Left renal cortex interstitium (tissue), 4 donors: Measurements from ENCODE around the gene DZANK1. TPM values are rescaled to one million over a fixed set of nuclear protein-coding genes. Genes with fewer than 3 reads are reported as not detected.
"Not testable (repeated sequence)": the region's sequence is repeated elsewhere in the genome, so short reads cannot be mapped to it uniquely, and the experiment has no call there.

Experiments used
- DNase-seq, 4 donors: peaks; one replicate each; pipeline ENCODE4 v3.0.0-alpha.2; 2013; ENCODE audit warnings: low read depth in 4 of 4, low spot score in 2 of 4, missing footprints in 1 of 4
- polyA plus RNA-seq, 4 donors: library from polyadenylated mRNA; unstranded; fragments of 120-200 nt; gene quantifications; one replicate each; pipeline ENCODE4 v1.2.1, GENCODE V29; 2013; ENCODE audit not compliant: insufficient read length in 4 of 4

The DZANK1 gene
- polyA plus RNA-seq, 4 donors, result 5.7 to 9.9 (median 7.0) TPM

- DNase-seq, result no peak
Measured at GRCh38 chr20:18388860-18389259, 78.0 kb downstream of the DZANK1 start.

GRCh38 chr20:18380908-18381529, 85.8 kb downstream of the DZANK1 start:
- no peak for DNase-seq

- no peak for DNase-seq
Measured at GRCh38 chr20:18377896-18378481, 88.8 kb downstream of the DZANK1 start.

- DNase-seq, result not testable (repeated sequence)
Measured at GRCh38 chr20:18375551-18375950, 91.3 kb downstream of the DZANK1 start.

GRCh38 chr20:18372296-18372695, 94.5 kb downstream of the DZANK1 start:
- no peak for DNase-seq

- no peak for DNase-seq
Measured at GRCh38 chr20:18364768-18365167, 102.1 kb downstream of the DZANK1 start.

GRCh38 chr20:18363708-18364107, 103.1 kb downstream of the DZANK1 start:
- DNase-seq, result no peak

- DNase-seq, result no peak
Measured at GRCh38 chr20:18362916-18363315, 103.9 kb downstream of the DZANK1 start.

- DNase-seq, result no peak
Measured at GRCh38 chr20:18361678-18362077, 105.2 kb downstream of the DZANK1 start.

- DNase-seq, result no peak
Measured at GRCh38 chr20:18360635-18361034, 106.2 kb downstream of the DZANK1 start.

- no peak for DNase-seq
Measured at GRCh38 chr20:18359854-18360253, 107.0 kb downstream of the DZANK1 start.

GRCh38 chr20:18349749-18350148, 117.1 kb downstream of the DZANK1 start:
- DNase-seq, result not testable (repeated sequence)

Other genes starting within 250 kb of the DZANK1 start
- gene ZNF133, start 178.5 kb downstream of the DZANK1 start, polyA plus RNA-seq, result 10 to 100 TPM; 24.2 to 35.4 (median 29.7) TPM
- gene POLR3F, start 360 bp upstream of the DZANK1 start, polyA plus RNA-seq, result 10 to 100 TPM; 16.2 to 21.6 (median 18.1) TPM
- gene RBBP9, start 30.2 kb upstream of the DZANK1 start, polyA plus RNA-seq, result 10 to 100 TPM; 27.9 to 33.5 (median 32.0) TPM
- gene SEC23B, start 40.9 kb upstream of the DZANK1 start, polyA plus RNA-seq, result 10 to 100 TPM; 60.2 to 69.9 (median 63.5) TPM
- gene SMIM26, start 100.4 kb upstream of the DZANK1 start, polyA plus RNA-seq, result 10 to 100 TPM; 77.5 to 96.5 (median 89.2) TPM
- gene DTD1, start 121.0 kb upstream of the DZANK1 start, polyA plus RNA-seq, result 10 to 100 TPM; 23.0 to 33.6 (median 29.9) TPM